Mesenchymal stem cell (in vitro differentiated cells and primary cell): ENCODE data around the gene DDIT3.
"Not testable (repeated sequence)": the region's sequence is repeated elsewhere in the genome, so short reads cannot be mapped to it uniquely, and the experiment has no call there.

Experiments
- DNase-seq: peaks from one replicate; pipeline ENCODE4 v3.0.0-alpha.2; 2013
- H2AFZ ChIP-seq: one replicate; pipeline ENCODE4 v1.6.1; 2013; ENCODE audit warnings: low read depth, mild to moderate bottlenecking, control low read depth, inconsistent platforms, low read length, moderate library complexity
- H2AK5ac ChIP-seq: 2 replicates; pipeline ENCODE4 v1.6.1; 2013; ENCODE audit warnings: low read length, moderate library complexity, mild to moderate bottlenecking, inconsistent platforms; ENCODE audit not compliant: severe bottlenecking
- H2BK120ac ChIP-seq: one replicate; pipeline ENCODE4 v1.6.1; 2013; ENCODE audit warnings: low read depth, mild to moderate bottlenecking, inconsistent platforms, low read length, moderate library complexity
- H2BK12ac ChIP-seq, 2 experiments: one replicate each; pipeline ENCODE4 v1.6.1; 2013; ENCODE audit warnings: inconsistent platforms in 2 of 2, low read length in 2 of 2, mild to moderate bottlenecking in 2 of 2, moderate library complexity in 2 of 2, control low read depth in 1 of 2
- H2BK15ac ChIP-seq: one replicate; pipeline ENCODE4 v1.6.1; 2013; ENCODE audit warnings: mild to moderate bottlenecking, low read depth, inconsistent platforms; ENCODE audit not compliant: poor library complexity, severe bottlenecking
- H2BK5ac ChIP-seq: 2 replicates; pipeline ENCODE4 v1.6.1; 2013; ENCODE audit warnings: low read depth, mild to moderate bottlenecking, low read length, control low read depth, inconsistent platforms; ENCODE audit not compliant: poor library complexity, severe bottlenecking
- H3K14ac ChIP-seq, 2 experiments: one replicate each; pipeline ENCODE4 v1.6.1; 2013; ENCODE audit warnings: inconsistent platforms in 2 of 2, low read length in 2 of 2, control low read depth in 1 of 2, mild to moderate bottlenecking in 1 of 2, moderate library complexity in 1 of 2
- H3K18ac ChIP-seq, 2 experiments: one replicate each; pipeline ENCODE4 v1.6.1; 2013; ENCODE audit warnings: inconsistent platforms in 2 of 2, low read length in 2 of 2, control low read depth in 1 of 2, low read depth in 1 of 2, mild to moderate bottlenecking in 1 of 2
- H3K23ac ChIP-seq, 2 experiments: one replicate each; pipeline ENCODE4 v1.6.1; 2013; ENCODE audit warnings: inconsistent platforms in 2 of 2, low read length in 2 of 2, mild to moderate bottlenecking in 2 of 2, moderate library complexity in 2 of 2, control low read depth in 1 of 2
- H3K27ac ChIP-seq: 2 replicates; pipeline ENCODE4 v1.5.1; 2013; ENCODE audit warnings: mild to moderate bottlenecking, moderate library complexity, low read length, control low read depth, inconsistent platforms; ENCODE audit not compliant: poor library complexity, severe bottlenecking
- H3K27me3 ChIP-seq, 2 experiments: 2 replicates each; pipeline versions ENCODE4 v1.6.1 to v1.7.0; 2013; ENCODE audit warnings: low read length in 2 of 2, mild to moderate bottlenecking in 2 of 2, moderate library complexity in 2 of 2, control low read depth in 1 of 2, inconsistent platforms in 1 of 2; ENCODE audit not compliant: control insufficient read depth in 1 of 2, insufficient read depth in 1 of 2
- H3K36me3 ChIP-seq, 2 experiments: 2 replicates each; pipeline versions ENCODE4 v1.6.1 to v1.7.0; 2013; ENCODE audit warnings: low read length in 2 of 2, control low read depth in 1 of 2, inconsistent platforms in 1 of 2, low read depth in 1 of 2, mild to moderate bottlenecking in 1 of 2; ENCODE audit not compliant: insufficient read depth in 2 of 2, control insufficient read depth in 1 of 2
- H3K4ac ChIP-seq, 2 experiments: one replicate each; pipeline ENCODE4 v1.6.1; 2013; ENCODE audit warnings: inconsistent platforms in 2 of 2, low read length in 2 of 2, mild to moderate bottlenecking in 2 of 2, moderate library complexity in 2 of 2, control low read depth in 1 of 2, low read depth in 1 of 2
- H3K4me1 ChIP-seq: 2 replicates; pipeline ENCODE4 v1.6.1; 2013; ENCODE audit warnings: low read depth, low read length, control low read depth; ENCODE audit not compliant: control insufficient read depth, insufficient read depth
- H3K4me2 ChIP-seq: 2 replicates; pipeline ENCODE4 v1.6.1; 2013; ENCODE audit warnings: low read length, mild to moderate bottlenecking, inconsistent platforms; ENCODE audit not compliant: poor library complexity, severe bottlenecking
- H3K4me3 ChIP-seq, 2 experiments: 2 replicates each; pipeline versions ENCODE4 v1.5.1 to v1.7.0; 2013; ENCODE audit warnings: low read length in 2 of 2, mild to moderate bottlenecking in 2 of 2, control low read depth in 1 of 2, low read depth in 1 of 2; ENCODE audit not compliant: insufficient read depth in 1 of 2
- H3K79me1 ChIP-seq: replicated peaks from 2 replicates; pipeline ENCODE4 v1.6.1; 2013; ENCODE audit warnings: mild to moderate bottlenecking, control low read depth, low read length, inconsistent platforms; ENCODE audit not compliant: poor library complexity, severe bottlenecking
- H3K9ac ChIP-seq: 2 replicates; pipeline ENCODE4 v1.7.0; 2013; ENCODE audit warnings: mild to moderate bottlenecking, low read length, moderate library complexity
- H3K9me3 ChIP-seq: 2 replicates; pipeline ENCODE4 v1.7.0; 2013; ENCODE audit warnings: mild to moderate bottlenecking, low read length; ENCODE audit not compliant: control insufficient read depth
- H4K8ac ChIP-seq: one replicate; pipeline ENCODE4 v1.6.1; 2013; ENCODE audit warnings: inconsistent platforms, mild to moderate bottlenecking, low read length, moderate library complexity
- H4K91ac ChIP-seq: one replicate; pipeline ENCODE4 v1.6.1; 2013; ENCODE audit warnings: mild to moderate bottlenecking, low read length, inconsistent platforms
- WGBS: methylation state at CpG from one replicate; pipeline ENCODE4 v1.1.7; 2013; ENCODE audit warnings: mixed read lengths; 5-methylcytosine and 5-hydroxymethylcytosine counted together

The DDIT3 gene

DNA sequence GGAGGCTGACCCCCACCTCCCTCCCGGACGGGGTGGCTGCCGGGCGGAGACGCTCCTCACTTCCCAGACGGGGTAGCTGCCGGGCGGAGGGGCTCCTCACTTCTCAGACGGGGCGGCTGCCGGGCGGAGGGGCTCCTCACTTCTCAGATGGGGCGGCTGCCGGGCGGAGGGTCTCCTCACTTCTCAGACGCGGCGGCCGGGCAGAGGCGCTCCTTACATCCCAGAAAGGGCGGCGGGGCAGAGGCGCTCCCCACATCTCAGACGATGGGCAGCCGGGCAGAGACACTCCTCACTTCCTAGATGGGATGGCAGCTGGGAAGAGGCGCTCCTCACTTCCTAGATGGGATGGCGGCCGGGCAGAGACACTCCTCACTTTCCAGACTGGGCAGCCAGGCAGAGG, 12.5 kb downstream of the DDIT3 start:
- not testable (repeated sequence) for H3K4me2 ChIP-seq, H3K4ac ChIP-seq, H3K4me1 ChIP-seq, H2BK12ac ChIP-seq, DNase-seq, H2AFZ ChIP-seq, H2BK5ac ChIP-seq, H3K4me3 ChIP-seq, H2BK15ac ChIP-seq, H3K9me3 ChIP-seq, H3K27ac ChIP-seq, H2AK5ac ChIP-seq, H4K91ac ChIP-seq, H3K23ac ChIP-seq, H3K9ac ChIP-seq, H3K18ac ChIP-seq, H3K14ac ChIP-seq, H4K8ac ChIP-seq, H2BK120ac ChIP-seq, H3K27me3 ChIP-seq
- peaks cover 66 to 67% of the 10 kb centered on the region in 2 experiments for H3K36me3 ChIP-seq
- H3K79me1 ChIP-seq, result peaks cover 20% of the 10 kb centered on the region
- over 99% methylated on average over 17 of the region's 28 CpGs for whole genome bisulfite sequencing

DNA sequence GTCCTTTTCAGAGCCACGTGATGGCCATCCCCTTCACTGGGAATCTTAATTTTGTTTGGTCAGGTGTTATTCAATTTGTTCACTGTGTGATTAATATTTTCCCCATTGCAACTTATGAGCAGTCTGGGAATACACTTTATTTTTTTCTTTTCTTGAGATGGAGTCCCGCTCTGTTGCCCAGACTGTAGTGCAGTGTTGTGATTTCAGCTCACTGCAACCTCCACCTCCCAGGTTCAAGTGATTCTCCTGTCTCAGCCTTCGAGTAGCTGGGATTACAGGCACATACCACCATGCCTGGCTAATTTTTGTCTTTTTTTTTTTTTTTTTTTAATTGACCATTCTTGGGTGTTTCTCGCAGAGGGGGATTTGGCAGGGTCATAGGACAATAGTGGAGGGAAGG, 13.8 kb downstream of the DDIT3 start:
- not testable (repeated sequence) for H3K27me3 ChIP-seq, H3K14ac ChIP-seq, DNase-seq, H3K4me1 ChIP-seq, H2AFZ ChIP-seq, H3K4me2 ChIP-seq, H3K23ac ChIP-seq, H3K9me3 ChIP-seq, H2BK15ac ChIP-seq, H3K4ac ChIP-seq, H4K8ac ChIP-seq, H3K18ac ChIP-seq, H3K9ac ChIP-seq, H2BK12ac ChIP-seq, H3K27ac ChIP-seq, H3K4me3 ChIP-seq, H4K91ac ChIP-seq, H2BK120ac ChIP-seq, H2BK5ac ChIP-seq, H2AK5ac ChIP-seq
- peaks cover 64 to 69% of the 10 kb centered on the region in 2 experiments for H3K36me3 ChIP-seq
- WGBS, result 93% methylated on average over 1 of the region's 4 CpGs
- peaks cover 17% of the 10 kb centered on the region for H3K79me1 ChIP-seq

DNA sequence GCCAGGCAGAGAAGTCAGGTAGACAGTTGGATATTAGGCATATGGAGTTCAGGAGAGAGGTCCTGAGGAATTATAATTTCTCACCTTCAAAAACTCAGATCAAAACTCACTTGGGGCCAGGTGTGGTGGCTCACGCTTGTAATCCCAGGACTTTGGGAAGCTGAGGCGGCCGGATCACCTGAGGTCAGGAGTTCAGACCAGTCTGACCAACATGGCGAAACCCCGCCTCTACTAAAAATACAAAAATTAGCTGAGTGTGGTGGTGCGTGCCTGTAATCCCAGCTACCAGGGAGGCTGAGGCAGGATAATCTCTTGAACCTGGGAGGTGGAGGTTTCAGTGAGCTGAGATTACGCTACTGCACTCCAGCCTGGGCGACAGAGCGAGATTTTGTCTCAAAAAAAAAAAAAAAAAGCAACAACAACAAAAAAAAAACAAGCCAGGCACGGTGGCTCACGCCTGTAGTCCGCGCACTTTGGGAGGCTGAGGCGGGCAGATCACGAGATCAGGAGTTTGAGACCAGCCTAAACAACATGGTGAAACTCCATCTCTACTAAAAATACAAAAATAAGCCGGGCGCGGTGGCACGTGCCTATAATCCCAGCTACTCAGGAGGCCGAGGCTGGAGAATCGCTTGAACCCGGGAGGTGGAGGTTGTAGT, 17.9 kb downstream of the DDIT3 start:
- H3K14ac ChIP-seq, H2AK5ac ChIP-seq, H3K4me1 ChIP-seq, H3K18ac ChIP-seq, H3K23ac ChIP-seq, H4K8ac ChIP-seq, H2BK120ac ChIP-seq, H3K9me3 ChIP-seq, H3K27me3 ChIP-seq, H2BK12ac ChIP-seq, H3K27ac ChIP-seq, H2BK15ac ChIP-seq, H2BK5ac ChIP-seq, DNase-seq, H3K4ac ChIP-seq, H3K4me3 ChIP-seq, H4K91ac ChIP-seq, H3K4me2 ChIP-seq, H2AFZ ChIP-seq, H3K9ac ChIP-seq: not testable (repeated sequence)
- WGBS, result 98% methylated on average over 17 of the region's 22 CpGs
- H3K36me3 ChIP-seq, result peaks cover 74 to 77% of the 10 kb centered on the region in 2 experiments
- H3K79me1 ChIP-seq, result peaks cover 36% of the 10 kb centered on the region

DNA sequence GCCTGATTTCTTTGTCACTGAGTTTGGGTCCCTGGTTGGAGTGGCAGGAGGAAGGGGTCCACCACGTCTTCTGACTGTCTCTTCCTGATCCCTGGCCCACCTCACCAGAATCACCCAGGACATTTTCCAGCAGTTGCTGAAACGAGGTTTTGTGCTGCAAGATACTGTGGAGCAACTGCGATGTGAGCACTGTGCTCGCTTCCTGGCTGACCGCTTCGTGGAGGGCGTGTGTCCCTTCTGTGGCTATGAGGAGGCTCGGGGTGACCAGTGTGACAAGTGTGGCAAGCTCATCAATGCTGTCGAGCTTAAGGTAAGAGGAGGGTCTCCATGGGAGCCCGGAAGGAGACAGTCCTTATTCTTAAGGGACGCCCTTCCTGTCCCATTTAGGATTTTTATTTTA, 20.1 kb downstream of the DDIT3 start:
- no peak overlapping the region for H3K9ac ChIP-seq
- H3K9me3 ChIP-seq, result no peaks in the 10 kb centered on the region
- no peak overlapping the region for H2BK15ac ChIP-seq
- H3K36me3 ChIP-seq, result peaks cover 80 to 83% of the 10 kb centered on the region in 2 experiments
- H3K14ac ChIP-seq, result no peak overlapping the region
- H2BK5ac ChIP-seq, result no peak overlapping the region
- no peaks in the 10 kb centered on the region for H3K27me3 ChIP-seq
- H3K4me2 ChIP-seq, result no peak overlapping the region
- H3K79me1 ChIP-seq, result peaks cover 33% of the 10 kb centered on the region
- no peak for DNase-seq
- no peak overlapping the region for H2BK120ac ChIP-seq
- no peak overlapping the region for H4K8ac ChIP-seq
- H3K4me3 ChIP-seq, result no peak overlapping the region
- H4K91ac ChIP-seq, result no peak overlapping the region
- no peak overlapping the region for H3K27ac ChIP-seq
- no peaks in the 10 kb centered on the region for H3K4me1 ChIP-seq
- H3K23ac ChIP-seq, result no peak overlapping the region
- no peak overlapping the region for H2AFZ ChIP-seq
- H3K4ac ChIP-seq, result no peak overlapping the region
- no peak overlapping the region for H3K18ac ChIP-seq
- 96% methylated on average over 11 of the region's 11 CpGs for WGBS
- H2AK5ac ChIP-seq, result no peak overlapping the region
- no peak overlapping the region for H2BK12ac ChIP-seq
